ENCODE results near the gene ELOB.

ELOB gene

DNA sequence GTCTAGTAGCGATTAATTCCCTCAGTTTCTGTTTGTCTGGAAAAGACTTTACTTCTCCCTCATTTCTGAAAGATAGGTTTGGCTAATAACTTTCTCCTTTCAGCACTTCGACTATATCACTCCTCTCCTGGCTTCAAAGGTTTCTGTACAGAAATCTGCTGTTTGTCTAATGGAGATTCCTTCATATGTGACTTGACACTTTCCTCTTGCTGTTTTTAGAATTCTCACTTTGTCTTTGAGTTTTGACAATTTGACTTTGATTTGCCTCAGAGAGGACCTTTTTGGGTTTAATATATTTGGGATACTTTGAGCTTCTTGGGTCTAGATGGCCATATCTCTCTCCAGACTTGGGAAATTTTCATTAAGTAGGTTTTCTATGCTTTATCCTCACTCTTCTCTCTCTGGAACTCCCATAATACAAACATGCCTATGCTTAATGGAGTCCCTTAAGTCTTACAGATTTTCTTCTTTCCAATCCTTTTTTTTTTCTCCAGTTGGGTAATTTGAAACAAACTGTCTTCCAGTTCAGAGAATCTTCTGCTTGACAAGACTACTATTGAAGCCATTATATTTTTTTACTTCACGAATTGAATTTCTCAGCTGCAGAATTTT lies 32.2 kb upstream of the ELOB start:
- DNase-seq, result no peak

DNA sequence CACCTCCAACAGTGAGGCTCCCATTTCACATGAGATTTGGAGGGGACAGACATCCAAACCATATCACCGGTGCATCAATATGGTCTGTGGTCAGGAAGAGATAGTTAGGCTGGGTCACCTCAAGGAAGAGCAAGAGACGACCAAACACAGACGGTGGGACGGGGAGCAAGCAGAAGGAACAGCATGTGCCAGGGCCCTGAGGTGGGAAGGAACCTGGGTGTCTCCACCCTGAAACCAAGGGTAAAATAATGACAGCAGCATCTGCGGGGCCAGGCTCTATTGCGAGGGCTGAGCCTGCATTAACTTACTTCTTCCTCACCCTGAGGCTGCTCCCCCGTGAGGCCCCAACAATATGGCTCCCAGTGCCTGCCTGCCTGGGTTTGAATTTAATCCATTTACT lies 31.1 kb upstream of the ELOB start:
- no peak for DNase-seq

DNA sequence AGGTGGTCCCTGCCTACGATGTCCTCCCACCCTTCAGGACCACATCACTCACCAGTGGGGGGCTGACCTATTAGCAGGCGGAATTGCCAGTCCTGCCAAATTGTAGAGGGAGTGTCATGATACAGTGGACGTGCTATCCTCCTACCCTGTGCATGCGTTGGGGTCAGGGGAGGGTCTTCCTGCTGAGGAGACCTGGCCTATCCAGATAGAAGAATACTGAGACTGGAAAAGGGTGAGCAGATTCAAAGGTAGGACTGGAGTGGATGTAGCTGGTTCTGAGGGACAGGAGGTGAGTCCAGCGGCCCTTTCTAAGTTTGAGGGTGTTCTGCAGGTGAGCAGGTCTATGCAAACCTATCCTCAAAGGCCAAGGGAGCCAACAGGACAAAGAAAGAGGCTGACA lies 29.2 kb upstream of the ELOB start:
- no peak for DNase-seq

DNA sequence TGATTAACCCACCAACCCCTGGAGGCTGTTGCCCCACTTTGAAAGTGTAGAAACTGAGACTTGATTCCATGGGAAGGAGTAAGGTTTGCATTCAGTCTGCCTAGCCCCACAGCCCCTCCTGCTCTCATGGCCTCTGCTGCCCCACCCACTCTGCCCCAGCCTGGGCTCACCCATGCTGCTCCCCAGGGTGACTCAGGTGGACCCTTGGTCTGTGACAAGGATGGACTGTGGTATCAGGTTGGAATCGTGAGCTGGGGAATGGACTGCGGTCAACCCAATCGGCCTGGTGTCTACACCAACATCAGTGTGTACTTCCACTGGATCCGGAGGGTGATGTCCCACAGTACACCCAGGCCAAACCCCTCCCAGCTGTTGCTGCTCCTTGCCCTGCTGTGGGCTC lies 27.6 kb upstream of the ELOB start:
- DNase-seq, result no peak

DNA sequence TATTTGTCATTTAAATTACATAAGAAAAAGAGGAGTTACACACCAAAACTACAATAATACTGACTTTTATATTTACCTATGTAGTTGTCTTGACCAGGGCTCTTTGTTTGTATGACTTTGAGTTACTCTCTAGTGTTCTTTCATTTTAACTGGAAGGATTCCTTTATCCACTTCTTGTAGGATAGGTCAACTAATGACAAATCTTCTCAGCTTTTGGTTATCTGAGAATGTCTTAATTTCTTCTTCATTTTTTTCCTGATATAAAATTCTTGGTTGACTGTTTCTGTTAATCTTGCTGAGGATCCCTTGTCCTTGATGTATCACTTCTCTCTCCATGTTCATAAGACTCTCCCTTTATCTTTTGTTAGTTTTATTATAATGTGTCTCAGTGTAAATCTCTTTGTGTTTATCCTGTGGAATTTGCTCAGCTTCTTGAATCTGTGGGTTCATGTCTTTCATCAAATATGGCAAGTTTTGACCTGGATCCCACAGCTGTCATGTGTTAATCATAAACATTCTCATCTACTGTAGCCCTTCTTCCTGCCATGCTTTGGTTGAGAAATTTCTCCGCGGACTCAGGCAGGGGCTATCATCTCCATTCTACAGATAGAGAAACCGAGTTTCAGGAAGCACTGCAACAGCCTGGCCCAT lies 26.6 kb upstream of the ELOB start:
- DNase-seq, result no peak

DNA sequence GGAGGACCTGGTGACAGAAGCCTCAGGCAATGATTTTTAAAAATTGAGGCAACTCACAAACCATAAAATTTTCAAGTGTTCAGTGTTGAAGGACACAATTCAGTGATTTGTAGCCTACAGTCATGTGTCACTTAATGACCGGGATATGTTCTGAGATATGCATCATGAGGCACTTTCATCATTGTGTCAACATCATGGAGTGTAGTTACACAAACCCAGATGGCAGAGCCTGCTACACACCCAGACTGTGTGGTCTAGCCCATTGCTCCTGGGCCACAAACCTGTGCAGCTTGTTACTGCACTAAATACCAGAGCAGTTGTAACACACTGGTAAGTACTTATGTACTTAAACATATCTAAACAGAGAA lies 22.8 kb upstream of the ELOB start:
- DNase-seq, result no peak

DNA sequence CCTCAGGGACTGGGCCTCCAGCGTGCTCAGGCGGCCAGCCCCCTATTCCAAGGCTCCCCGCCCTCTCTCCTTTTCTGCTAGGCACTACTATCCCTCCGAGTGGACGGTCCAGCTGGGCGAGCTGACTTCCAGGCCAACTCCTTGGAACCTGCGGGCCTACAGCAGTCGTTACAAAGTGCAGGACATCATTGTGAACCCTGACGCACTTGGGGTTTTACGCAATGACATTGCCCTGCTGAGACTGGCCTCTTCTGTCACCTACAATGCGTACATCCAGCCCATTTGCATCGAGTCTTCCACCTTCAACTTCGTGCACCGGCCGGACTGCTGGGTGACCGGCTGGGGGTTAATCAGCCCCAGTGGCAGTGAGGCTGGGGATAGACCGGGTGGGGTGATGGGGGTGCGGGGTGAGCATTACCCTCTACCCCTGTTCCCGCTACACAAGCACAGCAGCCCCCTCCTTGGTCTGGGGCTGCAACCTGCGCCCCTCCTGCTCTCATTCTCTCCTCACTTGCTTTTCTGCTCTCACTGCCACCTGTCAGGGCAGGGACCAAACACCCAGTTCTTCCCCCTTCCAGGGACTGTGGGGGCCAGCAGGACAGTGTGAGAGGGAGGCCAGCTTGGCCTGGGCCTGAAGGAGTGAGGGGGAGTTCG lies 22.3 kb upstream of the ELOB start:
- DNase-seq, result no peak

DNA sequence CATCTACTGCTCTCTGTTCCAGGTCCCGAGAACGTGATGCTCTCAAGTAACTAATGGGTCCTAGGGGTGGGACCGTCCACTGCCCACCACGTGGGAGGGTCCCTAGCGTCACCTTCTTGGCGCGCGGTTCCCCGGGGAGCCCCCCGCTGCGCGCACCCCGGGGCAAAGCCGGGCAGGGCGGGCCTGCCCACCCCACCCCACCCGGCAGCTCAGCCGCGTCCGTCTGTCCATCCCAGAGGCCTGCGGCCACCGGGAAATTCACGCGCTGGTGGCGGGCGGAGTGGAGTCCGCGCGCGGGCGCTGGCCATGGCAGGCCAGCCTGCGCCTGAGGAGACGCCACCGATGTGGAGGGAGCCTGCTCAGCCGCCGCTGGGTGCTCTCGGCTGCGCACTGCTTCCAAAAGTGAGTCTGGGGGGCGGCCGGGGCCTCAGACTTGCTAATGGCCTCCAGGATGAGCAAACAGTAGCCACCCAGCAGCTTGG lies 21.7 kb upstream of the ELOB start:
- DNase-seq, result no peak

DNA sequence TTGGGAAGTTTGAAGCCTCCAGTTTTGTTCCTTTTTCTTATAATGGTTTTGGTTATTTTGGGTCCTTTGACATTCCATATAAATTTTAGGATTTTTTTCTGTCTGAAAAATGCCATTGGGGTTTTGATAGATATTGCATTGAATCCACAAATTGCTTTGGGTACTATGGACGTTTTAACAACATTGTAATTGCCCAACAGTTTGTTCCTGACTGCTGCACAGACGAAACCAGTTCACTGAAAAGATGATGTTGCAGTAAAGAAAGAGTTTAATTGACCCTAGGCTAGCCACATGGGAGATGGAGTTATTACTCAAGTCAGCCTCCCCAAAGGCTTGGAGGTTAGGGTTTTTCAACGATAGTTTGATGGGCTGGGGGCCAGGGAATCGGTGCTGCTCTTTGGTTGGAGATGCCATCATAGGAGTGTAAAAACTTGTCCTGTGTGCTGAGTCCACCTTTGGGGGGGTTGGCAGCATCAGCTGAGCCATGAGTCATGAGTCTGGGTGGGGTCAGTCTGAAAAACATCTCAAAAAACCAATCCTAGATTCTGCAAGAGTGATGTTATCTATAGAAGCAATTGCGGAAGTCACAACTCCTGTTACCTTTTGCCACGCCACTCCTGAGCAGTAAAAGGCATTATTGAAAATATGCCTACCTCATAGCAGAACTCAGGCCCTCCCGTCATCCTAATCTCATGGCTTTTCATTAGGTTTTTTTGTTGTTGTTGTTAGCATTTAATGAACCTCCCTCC lies 18.5 kb upstream of the ELOB start:
- DNase-seq, result no peak

DNA sequence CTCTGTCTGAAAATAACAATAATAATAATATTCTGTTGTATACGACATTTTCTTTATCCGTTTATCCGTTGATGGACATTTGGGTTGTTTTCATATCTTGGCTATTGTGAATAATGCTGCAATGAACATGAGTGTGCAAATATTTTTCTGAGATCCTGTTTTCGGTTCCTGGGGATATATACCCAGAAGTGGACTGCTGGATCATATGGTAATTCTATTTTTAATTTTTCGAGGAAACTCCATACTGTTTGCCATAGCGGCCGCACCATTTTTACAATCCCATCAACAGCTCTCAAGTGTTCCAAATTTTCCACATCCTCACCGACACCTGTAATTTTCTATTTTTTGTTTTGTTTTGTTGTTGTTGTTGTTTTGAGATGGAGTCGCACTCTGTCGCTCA lies 15.9 kb upstream of the ELOB start:
- no peak for DNase-seq

DNA sequence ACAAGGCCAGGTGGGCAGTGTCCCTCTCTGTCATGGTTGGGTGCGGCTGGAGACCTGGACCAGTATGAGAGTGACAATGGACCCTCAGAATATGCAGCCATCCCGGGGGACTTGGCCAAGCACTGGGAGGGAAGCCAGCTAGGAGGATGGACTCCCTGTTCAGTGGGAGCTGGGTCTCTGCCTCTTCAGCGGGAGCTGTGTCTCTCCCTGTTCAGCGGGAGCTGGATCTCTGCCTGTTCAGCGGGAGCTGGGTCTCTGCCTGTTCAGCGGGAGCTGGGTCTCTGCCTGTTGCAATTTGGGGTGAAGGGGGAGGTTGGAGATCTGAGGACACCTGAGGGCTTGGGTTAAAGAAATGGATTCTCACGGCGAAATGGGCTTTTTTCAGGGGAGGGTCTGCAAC lies 14.1 kb upstream of the ELOB start:
- no peak for DNase-seq

DNA sequence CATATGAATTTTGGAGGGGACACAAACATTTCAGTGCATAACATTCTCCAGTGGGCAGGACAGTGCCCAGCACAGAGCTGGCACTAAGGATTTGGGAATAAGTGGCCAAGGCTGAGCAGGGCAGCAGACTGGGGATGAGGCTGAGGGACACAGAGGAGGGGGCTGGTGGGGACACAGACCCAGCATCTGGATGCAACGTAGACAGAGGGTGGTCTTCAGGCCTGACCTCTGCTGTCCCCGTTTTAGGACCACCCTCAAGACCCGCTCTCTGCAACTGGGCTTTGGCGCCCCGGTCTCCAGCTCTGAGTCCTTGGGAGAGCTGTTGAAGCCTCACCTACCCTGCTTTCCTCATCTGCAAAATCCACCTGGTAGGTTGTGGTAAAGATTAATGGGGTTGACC lies 13.6 kb upstream of the ELOB start:
- DNase-seq, result no peak

DNA sequence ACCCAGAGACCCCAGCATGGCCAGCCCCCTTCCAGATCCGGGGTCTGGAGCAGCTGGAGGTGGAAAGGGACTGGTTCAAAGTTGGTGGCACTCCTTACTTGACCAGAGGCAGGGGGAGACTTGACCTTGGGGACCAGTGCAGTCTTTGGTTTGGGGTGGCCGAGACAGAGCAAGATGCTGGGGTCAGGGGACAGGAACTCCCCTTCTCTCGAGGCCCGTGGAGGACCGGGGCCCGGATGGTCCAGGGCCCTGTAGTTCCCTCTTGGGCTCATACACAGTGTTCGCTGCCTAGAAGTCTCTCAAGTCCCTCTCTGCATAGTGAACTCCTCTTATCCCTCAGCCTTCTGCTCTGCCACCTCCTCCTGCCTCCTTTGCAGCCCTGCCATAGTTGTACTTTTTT lies 10.9 kb upstream of the ELOB start:
- DNase-seq, result no peak

DNA sequence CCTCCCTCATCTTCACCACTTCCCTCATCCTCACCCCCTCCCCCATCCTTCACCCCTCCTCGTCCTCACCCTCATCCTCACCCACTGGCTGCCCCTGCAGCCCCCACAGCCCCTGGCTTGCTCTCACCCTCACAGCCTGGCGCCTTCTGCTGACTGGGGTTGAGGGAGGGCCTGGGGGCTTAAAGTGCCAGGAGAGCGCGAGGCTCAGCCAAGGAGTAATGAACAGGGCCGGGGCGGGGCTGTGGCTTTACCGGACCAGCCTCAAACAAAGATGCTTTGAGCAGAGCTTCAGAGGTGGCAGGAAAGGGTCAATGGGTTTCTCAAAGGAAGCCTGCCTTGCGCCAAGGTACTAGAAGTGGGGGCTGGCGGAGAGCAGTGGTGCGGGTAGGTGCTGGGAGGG lies 10.3 kb upstream of the ELOB start, which contains the start of gene PRSS33:
PRSS33 (minus strand) TSS at position 155 of the 400 bp plus-strand sequence. CDS start 1,013 bp downstream, outside the sequence.
- DNase-seq, result no peak

DNA sequence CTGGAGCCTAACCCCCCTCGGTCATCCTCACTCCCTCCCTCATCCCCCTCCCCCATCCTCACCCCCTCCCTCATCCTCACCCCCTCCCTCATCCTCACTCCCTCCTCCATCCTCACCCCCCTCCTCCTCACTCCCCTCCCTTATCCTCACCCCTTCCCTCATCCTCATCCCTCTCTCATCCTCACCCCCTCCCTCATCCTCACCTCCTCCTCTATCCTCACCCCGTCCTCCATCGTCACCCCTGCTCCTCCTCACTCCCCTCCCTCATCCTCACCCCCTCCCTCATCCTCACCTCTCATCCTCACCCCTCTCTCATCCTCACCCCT lies 9.7 kb upstream of the ELOB start:
- DNase-seq, result no peak

DNA sequence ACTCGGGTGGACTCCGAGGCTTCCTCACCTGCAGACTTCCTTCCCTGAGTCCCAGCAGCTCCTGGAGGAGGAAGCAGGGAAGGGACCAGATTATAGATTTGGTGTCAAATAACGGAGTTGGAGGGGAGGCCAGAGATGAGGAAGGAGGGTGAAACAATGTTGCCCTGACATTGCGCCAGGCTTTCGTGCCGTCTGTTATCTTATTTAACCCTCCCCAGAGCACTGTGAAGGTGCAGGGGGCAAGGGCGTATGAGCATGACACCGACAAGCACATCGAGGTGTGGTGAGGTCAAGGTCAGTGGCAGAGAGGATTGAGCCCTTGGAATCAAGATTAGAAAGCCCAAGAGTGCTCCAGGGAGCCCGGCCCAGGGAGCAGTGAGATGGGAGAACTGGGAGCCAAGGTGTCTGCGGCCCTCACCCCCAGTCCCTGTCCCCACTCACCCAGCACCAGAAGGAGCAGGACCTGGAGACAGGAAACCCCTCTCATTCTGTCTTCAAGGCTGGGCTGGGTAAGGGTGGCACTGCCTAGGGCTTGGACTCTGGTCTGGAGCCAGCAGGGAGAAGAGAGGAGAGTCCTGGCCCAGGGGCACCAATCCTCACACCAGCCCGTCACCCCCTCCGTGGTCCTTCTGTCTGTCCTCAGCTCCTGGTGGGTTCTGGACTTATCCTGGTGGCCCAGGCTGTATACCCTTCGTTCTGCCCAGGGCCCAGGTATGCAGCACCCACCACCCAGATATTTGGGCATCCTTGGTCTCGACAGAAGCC lies 9.2 kb upstream of the ELOB start:
- no peak for DNase-seq

DNA sequence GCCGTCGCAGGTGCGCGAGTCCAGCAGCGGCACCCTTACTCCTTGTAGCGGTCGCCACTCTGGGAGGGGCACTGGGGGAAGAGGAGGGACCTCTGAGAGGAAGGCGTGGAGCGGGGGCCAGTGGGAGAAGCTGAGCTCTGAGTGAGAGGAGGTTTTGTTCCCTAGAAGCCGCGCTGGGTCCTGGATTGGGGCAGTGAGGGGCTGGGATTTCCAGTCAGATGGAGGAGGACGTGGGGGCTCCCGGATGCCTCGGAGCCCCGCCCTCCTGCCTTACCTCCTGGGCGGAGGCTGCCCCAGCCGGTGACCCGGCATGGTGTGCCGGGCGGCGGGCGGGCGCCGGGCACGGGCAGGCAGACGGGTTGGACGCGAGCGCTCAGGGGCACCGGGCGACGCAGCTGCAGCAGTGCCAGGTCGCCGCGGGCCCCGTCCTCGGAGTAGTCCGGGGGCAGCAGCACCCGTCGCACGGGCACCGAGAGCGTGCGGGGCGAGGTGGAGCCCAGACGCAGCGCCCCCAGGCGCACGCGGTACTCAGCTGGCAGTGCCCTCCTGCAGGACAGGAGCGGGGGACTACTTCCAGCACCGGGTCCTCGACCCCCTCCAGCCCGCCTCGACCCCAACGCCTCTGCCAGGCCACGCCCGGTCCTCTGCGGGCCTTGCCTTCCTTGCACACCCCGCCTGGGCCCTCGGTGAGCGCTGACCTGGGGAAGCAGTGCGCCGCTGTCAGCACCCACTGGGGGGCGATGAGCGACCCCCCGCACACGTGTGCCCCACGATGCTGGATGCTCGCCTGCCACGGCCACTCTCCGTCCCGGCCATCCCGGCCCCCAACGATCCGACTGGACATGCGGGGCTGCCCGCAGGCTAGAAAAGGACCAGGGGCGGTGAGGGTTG lies 8.3 kb upstream of the ELOB start:
- peak; percentile 22 for DNase-seq

DNA sequence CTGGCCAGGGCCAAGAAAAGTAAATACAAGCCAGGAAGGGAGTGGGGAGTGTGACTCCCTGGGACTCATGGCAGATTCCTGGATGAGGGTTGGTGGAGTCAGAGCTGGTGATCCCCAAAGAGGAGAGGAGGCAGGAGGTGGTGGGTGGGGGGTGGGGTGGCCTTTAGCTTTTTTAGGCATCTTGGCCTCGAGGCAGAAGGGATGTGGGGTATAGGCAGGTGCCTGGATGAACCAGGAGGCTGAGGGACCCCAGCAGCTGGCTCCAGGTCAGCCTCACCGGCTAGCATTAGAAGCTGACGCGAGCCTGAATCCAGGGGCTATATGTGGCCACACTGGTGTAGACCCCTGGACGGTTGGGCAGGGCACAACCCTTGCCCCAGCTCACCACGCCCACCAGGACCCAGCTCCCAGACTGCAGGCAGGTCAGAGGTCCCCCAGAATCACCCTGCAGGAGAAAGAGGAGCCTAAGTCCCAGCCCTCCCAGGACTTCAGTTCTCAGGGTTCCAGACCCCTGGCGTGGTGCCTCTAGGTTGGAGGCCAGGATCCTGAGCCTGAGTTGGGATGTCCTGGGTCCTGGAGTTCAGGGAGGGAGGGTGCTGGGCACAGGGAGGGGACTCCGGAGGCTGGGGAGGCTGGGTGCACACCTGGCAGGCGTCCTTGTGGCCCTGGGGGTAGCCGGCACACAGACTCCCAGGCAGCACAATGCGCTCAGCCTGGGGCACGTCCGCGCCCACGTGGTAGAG lies 7.4 kb upstream of the ELOB start:
- DNase-seq, result no peak

DNA sequence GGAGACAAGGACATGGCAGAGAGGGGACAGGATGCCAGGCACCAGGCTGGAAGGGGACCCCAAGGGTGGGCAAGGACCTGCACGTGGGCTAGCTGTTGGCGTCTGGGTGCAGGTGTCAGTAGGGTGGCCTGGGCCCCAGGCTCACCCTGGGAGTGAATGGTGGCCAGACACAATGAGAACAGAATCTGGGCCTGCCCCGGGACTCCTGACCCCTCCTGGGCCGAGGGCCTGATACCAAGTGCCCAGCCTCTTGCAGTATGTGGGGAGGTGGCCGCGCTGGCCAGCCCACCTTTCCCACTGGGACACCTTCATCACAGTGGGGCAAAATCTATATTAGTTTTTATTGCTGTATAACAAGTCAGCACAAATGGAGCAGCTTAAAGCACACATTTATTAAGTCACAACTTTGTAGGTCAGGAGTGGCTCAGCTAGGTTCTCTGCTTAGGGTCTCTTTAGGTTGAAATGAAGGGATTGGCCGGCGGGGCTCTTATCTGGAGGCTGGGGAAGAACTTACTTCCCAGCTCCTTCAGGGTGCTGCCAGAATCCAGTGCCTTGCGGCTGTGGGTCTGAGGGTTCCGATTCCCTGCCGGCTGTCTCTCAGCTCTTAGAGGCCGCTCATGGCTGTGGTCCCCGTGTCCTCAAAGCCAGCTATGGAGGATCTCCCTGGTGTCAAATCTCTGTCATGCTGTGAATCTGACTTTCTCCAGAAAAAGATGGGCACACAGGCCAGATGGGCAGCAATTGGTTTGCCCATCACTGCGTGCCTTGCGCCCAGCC lies 6.7 kb upstream of the ELOB start:
- no peak for DNase-seq

DNA sequence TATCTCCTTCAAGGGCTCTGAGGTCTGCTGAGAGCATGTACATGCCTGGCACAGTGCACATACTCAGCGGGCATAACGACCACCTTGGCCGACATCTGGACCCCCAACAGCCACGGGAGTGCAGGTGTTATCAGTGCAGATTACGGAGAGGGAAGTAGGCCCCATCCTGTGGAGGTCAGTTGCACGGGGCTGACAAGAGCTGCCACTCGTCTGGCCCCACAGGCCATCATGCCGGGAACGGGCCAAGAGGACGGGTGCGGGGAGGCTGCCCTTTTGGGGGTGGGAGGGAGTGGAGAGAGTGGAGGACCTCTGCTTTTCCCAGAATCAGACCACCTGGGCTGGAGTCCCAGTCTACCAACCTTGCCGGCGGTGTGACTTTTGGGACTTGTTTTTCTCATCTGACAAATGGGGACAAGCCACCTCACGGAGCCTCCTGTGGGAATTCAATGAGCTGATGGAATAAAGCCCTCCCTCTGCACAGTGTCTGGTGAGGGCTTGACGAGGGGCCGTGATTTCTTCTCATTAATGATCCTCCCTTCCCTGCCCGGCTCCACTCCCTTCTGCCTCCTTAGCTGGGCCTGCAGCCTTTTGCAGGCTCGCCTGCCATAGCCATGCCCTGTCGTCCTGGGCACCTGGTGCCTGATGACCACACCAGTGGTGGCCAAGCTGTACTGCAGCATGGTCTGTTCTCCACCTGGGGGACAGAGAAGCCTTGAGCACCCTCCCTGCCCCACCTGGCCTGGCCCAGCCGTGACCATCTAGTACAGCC lies 5.7 kb upstream of the ELOB start:
- no peak for DNase-seq
